GM21528 (cell line): ENCODE data around the gene TRAPPC10.

Source experiments
- ATAC-seq: cut with Tn5 transposase; IDR thresholded peaks from one replicate; pipeline ENCODE4 v1.9.1; 2021; ENCODE audit warnings: mild to moderate bottlenecking, moderate library complexity; ENCODE audit not compliant: unreplicated experiment, low FRiP score

The TRAPPC10 gene

DNA sequence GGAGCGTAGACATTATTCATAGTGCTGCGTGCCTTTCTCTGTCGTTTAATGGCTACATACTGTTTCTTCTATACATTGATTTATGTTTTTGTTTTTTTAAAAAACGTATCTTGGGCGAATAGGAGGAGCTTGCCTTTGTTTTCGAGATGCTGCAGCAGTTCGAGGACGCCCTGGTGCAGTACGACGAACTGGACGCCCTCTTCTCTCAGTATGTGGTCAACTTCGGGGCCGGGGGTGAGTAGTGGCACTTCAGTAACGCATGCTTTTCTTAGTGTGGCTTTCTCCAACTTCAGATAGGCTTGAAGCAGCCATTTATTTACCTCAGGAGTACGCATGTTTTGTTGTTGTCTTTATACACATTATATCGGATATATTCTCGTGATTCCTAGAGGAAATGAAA is 46.9 kb downstream of the TRAPPC10 start:
- ATAC-seq = no peak

GRCh38 chr21:44059710-44060109 is 47.6 kb downstream of the TRAPPC10 start:
- ATAC-seq = no peak

- no peak for ATAC-seq
These were observed 50.3 kb downstream of the TRAPPC10 start for GRCh38 chr21:44062380-44062779.

- no peak for ATAC-seq
These were observed 51.2 kb downstream of the TRAPPC10 start for GRCh38 chr21:44063151-44063912.

GRCh38 chr21:44064852-44065403 is 52.8 kb downstream of the TRAPPC10 start:
- ATAC-seq = no peak

GRCh38 chr21:44065428-44065827 is 53.3 kb downstream of the TRAPPC10 start:
- no peak for ATAC-seq

DNA sequence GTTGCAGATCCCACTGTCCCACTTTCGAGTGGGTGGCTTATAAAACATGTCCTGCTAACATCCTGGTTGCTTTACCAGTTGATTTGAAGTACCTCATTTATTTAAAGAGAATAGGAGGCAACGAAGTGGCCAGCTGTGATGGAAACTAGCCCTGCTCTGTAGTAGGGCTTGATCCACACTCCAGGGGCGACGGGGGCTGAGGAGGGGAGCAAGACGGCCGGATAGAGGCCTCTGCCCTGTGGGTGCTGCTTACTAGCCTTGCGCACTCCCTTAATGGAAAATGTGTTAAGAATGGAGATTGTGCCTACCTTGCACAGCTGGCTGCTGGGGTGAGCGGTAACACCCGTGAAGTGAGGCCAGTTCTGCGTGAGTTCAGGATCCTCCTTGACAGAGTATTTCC is 54.0 kb downstream of the TRAPPC10 start:
- no peak for ATAC-seq

GRCh38 chr21:44067011-44067839 is 55.1 kb downstream of the TRAPPC10 start:
- no peak for ATAC-seq

DNA sequence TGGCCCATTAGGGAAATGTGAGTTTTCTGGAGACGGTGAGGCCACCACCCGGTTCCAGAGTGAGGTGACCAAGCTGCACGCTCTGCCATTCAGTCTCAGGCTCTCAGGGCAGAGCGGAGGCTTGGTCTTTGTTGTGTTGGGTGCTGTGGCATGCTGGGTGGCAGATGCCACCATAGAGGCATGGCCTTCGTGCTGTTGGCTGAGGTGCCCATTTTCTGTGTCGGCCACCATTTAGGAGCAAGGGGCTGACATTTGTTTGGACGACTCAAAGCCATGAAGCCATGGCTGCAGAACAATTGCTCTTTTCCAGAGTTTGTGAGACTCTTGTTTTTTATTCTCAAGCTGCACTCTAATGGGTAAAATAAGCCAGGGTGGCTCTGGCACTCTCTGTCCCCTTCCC is 58.3 kb downstream of the TRAPPC10 start:
- ATAC-seq = no peak

DNA sequence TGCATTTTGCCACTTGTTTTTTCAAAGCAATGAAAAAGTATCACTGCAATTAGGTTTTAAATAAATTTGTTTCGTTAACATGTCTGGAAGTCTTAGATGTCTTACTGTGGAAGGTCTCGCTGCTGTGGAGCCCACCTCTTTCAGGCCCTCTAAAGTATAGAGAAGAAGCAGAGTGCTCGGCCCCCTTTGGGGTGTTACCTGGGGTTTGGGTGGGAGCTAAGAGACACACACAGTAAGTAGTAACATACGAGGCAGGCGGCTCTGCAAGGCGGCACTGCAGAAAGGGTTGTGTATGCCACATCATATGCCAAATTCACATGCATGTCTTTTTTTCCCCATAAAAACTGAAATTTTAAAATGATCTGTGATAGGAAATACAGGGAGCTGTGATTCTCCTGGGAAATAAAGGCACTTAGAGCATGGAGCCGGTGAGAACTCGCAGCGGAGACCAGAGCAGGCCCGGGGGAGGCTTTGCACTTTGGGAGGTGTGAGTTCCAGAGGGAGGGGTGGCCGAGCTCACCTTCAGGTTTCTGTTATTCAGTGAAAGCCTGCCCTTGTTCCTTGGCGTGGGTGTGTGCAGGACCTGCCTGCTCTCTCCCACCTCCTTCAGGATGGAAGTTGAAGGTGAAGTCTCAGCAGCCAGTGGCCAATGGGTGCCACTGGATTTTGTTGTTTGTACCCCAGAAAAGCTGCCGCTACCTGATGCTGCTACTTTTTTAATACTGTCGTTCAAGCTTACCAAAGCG is 59.4 kb downstream of the TRAPPC10 start:
- ATAC-seq = no peak

GRCh38 chr21:44072111-44072510 is 60.0 kb downstream of the TRAPPC10 start:
- no peak for ATAC-seq

- no peak for ATAC-seq
These were observed 62.3 kb downstream of the TRAPPC10 start for GRCh38 chr21:44074315-44074958.

- no peak for ATAC-seq
These were observed 64.2 kb downstream of the TRAPPC10 start for GRCh38 chr21:44076316-44076715.

DNA sequence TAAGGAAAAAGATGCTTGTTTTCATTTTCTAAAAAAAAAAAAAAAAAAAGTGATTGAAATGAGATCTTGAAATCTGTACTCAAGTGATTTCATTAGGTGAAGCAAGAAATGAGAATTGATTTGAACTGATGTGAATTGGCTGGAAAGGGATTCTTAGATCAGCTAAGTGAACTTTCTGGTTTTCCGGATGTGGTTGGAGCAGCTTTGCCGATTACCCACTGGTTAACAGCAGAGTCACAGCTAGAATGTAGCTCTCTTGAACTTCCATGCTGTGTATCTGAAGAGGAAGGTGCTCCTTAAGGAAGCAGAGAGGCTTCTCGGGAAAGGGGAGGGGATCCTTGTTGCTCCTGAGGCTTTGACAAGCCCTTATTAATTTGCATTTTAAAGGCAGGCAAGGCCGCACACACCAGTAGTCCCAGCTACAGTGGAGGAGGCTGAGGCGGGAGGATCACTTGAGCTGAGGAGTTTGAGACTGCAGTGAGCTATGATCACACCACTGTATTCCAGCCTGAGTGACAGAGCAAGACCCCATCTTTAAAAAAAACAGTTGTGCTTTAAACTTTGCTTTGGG is 66.4 kb downstream of the TRAPPC10 start:
- no peak for ATAC-seq

DNA sequence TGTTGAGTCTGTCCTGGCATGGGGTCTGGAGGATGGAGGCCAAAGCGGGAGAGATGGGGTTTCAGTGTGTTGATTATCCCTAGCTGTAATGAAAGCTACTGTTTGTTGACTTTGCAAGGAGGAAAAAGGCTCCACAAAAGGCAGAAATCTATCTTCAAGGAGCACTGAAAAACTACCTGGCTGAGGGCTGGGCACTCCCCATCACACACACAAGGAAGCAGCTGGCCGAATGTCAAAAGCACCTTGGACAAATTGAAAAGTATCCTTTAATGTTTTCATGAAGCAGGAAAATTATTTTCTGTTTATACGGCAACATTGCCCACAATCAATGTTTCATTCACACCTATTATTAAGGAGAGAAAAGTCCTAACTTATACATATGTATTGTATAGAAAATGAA is 67.3 kb downstream of the TRAPPC10 start:
- no peak for ATAC-seq

DNA sequence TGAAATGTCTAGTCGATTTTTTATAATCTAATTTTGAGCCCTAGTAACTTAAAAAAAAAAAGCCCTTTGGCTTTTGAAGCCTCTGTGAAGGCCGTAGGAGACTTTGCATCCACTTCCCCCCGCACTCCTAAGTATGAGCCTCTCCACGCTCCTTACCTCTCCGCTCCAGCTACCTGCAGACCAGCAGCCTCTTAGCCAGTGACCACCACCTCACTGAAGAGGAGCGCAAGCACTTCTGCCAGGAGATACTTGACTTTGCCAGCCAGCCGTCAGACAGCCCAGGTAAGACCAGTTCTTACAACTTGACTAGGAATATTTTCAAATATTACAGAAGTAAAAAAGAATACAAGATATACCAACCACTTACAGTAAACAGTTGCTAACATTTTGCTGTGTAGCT is 67.7 kb downstream of the TRAPPC10 start:
- ATAC-seq = no peak

- ATAC-seq = no peak
These were observed 70.7 kb downstream of the TRAPPC10 start for GRCh38 chr21:44082648-44083440.

DNA sequence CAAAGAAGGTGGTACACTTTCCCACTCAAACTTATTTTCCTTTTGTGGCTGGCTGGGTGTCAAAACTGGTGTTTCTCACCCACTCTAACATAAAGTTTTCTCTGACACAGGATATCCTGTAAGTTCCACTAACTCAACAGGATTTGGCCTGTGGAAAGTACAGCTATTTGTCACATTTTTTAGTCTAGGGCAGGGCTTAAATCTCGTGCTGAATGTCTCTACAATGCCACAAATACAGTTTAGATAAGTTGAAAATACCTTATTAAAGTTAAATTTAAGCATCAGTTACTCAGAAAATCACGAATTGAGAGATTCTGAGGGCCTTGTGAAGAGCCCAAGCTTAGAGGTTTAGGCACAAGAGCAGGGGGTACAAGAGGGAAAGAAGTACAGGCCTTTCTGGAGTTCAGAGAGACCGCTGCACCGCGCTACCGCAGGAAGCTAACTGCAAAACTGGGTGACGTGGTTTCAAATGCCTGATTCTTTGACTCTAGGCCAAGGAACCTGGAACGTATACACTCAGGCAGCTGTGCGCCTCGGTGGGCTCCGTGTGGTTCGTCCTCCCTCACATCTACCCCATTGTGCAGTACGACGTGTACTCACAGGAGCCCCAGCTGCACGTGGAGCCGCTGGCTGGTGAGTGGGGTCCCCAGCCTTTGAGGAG is 71.7 kb downstream of the TRAPPC10 start:
- no peak for ATAC-seq
